ENCODE measurements around the gene RPUSD1. TPM values are rescaled to one million over a fixed set of nuclear protein-coding genes. Genes with fewer than 3 reads are reported as not detected.

The RPUSD1 gene
- total and polyA plus RNA-seq, 2 experiments from 2014 or later = 27.6 to 37.8 TPM

DNA sequence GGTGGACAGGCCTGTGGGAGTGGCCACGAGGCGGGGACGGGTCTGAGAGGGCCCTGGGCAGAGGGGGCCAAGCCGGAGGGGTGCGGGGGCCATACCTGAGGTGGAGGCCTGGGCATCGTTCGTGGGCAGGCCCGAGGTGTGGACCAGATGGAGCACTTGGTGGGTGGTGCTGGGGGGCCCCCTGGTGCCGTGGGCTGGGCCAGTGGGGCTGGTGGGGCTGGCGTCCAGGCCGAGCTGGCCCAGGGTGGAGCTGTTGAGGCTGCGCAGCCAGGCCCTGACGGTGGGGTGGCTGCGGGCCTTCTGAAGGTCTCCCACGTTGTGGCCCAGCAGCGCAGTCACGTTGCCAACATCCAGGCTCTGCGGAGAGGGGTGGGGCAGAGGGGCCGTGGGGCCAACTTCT lies 18.2 kb downstream of the RPUSD1 start:
- Histone ChIP-seq H3K27ac (no peak overlapping the region), H3K36me3 (replicated peaks; ENCODE audit: insufficient read depth, low read depth) (no peaks in the 10 kb centered on the region), H3K4me2 (no peak overlapping the region), H2AFZ (no peak overlapping the region), H4K20me1 (ENCODE audit: insufficient read depth, poor library complexity, severe bottlenecking) (no peaks in the 10 kb centered on the region), H3K27me3 (no peaks in the 10 kb centered on the region), H3K79me2 (no peaks in the 10 kb centered on the region), H3K9me3 (ENCODE audit: low read depth) (no peaks in the 10 kb centered on the region), H3K9me2 (replicated peaks; ENCODE audit: insufficient read depth) (no peaks in the 10 kb centered on the region), H3K4me3 (no peak overlapping the region), H3K4me1 (ENCODE audit: insufficient read depth) (no peaks in the 10 kb centered on the region)
- TF ChIP-seq, protein P1, sequence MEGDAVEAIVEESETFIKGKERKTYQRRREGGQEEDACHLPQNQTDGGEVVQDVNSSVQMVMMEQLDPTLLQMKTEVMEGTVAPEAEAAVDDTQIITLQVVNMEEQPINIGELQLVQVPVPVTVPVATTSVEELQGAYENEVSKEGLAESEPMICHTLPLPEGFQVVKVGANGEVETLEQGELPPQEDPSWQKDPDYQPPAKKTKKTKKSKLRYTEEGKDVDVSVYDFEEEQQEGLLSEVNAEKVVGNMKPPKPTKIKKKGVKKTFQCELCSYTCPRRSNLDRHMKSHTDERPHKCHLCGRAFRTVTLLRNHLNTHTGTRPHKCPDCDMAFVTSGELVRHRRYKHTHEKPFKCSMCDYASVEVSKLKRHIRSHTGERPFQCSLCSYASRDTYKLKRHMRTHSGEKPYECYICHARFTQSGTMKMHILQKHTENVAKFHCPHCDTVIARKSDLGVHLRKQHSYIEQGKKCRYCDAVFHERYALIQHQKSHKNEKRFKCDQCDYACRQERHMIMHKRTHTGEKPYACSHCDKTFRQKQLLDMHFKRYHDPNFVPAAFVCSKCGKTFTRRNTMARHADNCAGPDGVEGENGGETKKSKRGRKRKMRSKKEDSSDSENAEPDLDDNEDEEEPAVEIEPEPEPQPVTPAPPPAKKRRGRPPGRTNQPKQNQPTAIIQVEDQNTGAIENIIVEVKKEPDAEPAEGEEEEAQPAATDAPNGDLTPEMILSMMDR (IDR thresholded peaks at IDR 0.05; ENCODE audit: poor library complexity) = no peak
- TF ChIP-seq EZH2phosphoT487 (IDR thresholded peaks at IDR 0.05; ENCODE audit: low read depth, severe bottlenecking, unreplicated experiment) (no peak), EZH2 (IDR thresholded peaks at IDR 0.05; ENCODE audit: borderline replicate concordance) (no peak)
- 83% methylated on average over 13 of the region's 19 CpGs for WGBS (ENCODE audit: low lambda C conversion rate, missing lambda C conversion rate)
- DNase-seq (ENCODE audit: low spot score) = no peak

DNA sequence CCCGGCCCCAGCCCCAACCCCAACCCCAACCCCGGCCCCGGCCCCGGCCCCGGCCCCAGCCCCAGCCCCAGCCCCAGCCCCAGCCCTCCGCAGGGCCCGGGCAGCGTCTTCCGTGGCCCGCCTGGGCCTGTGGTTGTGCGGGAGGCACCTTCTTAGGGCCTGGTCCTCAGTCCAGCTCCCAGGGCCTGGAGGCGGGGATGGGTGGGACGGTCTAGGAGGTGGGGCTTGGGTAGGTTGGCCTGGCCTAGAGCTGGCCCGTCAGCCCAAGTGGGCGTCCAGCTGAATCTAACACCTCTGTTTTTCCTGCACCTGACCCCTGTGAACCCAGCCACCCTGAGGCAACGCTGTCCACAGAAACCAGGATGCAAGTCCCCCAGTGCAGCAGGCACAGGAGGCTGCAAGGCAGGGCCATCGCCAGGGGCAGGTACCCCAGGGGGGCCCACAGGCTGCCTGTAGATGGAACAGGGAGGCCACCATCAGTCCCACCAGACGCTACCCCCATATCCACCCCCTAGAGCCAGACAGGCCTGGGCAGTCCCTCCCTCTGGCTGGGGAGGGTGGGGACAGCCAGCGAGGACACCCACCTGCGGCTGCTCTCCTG lies 18.9 kb downstream of the RPUSD1 start:
- no peaks in the 10 kb centered on the region for H3K79me2 ChIP-seq
- no peaks in the 10 kb centered on the region for H3K9me2 ChIP-seq (replicated peaks; ENCODE audit: insufficient read depth)
- no peaks in the 10 kb centered on the region for H3K4me1 ChIP-seq (ENCODE audit: insufficient read depth)
- H2AFZ ChIP-seq = no peak overlapping the region
- H3K27me3 ChIP-seq = no peaks in the 10 kb centered on the region
- H3K36me3 ChIP-seq (replicated peaks; ENCODE audit: insufficient read depth, low read depth) = no peaks in the 10 kb centered on the region
- H4K20me1 ChIP-seq (ENCODE audit: insufficient read depth, poor library complexity, severe bottlenecking) = no peaks in the 10 kb centered on the region
- 93% methylated on average over 5 of the region's 20 CpGs for WGBS (ENCODE audit: low lambda C conversion rate, missing lambda C conversion rate)
- no peaks in the 10 kb centered on the region for H3K9me3 ChIP-seq (ENCODE audit: low read depth)
- no peak overlapping the region for H3K4me2 ChIP-seq
- H3K27ac ChIP-seq = no peak overlapping the region
- no peak for TF ChIP-seq EZH2phosphoT487 (IDR thresholded peaks at IDR 0.05; ENCODE audit: low read depth, severe bottlenecking, unreplicated experiment)
- no peak for TF ChIP-seq EZH2 (IDR thresholded peaks at IDR 0.05; ENCODE audit: borderline replicate concordance)
- TF ChIP-seq, protein P1 (IDR thresholded peaks at IDR 0.05; ENCODE audit: poor library complexity) = no peak
- H3K4me3 ChIP-seq = no peak overlapping the region
- no peak for DNase-seq (ENCODE audit: low spot score)

DNA sequence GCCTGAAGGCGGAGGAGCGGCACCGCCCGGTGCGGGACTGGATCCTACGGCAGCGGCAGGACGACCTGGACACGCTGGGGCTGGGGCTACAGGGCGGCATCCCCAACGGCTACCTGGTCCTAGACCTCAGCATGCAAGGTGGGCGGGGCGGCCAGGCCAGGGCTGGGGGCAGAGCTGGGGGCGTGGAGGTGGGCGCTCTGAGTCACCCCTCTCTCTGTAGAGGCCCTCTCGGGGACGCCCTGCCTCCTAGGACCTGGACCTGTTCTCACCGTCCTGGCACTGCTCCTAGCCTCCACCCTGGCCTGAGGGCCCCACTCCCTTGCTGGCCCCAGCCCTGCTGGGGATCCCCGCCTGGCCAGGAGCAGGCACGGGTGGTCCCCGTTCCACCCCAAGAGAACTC lies 19.8 kb downstream of the RPUSD1 start:
- Histone ChIP-seq H3K9me2 (replicated peaks; ENCODE audit: insufficient read depth) (no peaks in the 10 kb centered on the region), H3K4me2 (no peak overlapping the region), H2AFZ (no peak overlapping the region), H3K36me3 (replicated peaks; ENCODE audit: insufficient read depth, low read depth) (no peaks in the 10 kb centered on the region), H3K27ac (no peak overlapping the region), H3K79me2 (no peaks in the 10 kb centered on the region), H4K20me1 (ENCODE audit: insufficient read depth, poor library complexity, severe bottlenecking) (no peaks in the 10 kb centered on the region), H3K9me3 (ENCODE audit: low read depth) (no peaks in the 10 kb centered on the region), H3K27me3 (no peaks in the 10 kb centered on the region), H3K4me1 (ENCODE audit: insufficient read depth) (no peaks in the 10 kb centered on the region), H3K4me3 (no peak overlapping the region)
- 88% methylated on average over 21 of the region's 21 CpGs for WGBS (ENCODE audit: low lambda C conversion rate, missing lambda C conversion rate)
- DNase-seq (ENCODE audit: low spot score) = no peak
- TF ChIP-seq EZH2phosphoT487 (IDR thresholded peaks at IDR 0.05; ENCODE audit: low read depth, severe bottlenecking, unreplicated experiment) (no peak), EZH2 (IDR thresholded peaks at IDR 0.05; ENCODE audit: borderline replicate concordance) (no peak)
- TF ChIP-seq, protein P1 (IDR thresholded peaks at IDR 0.05; ENCODE audit: poor library complexity) = no peak
